OCI-LY1 (cell line): Measurements from ENCODE around the gene EPHB2.

Source experiments
- EZH2 ChIP-seq: fragments of 200-600 bp; sonication (generic), shearing (Covaris generic); IDR thresholded peaks from 2 replicates; pipeline ENCODE4 v1.8.0; 2017; ENCODE audit warnings: borderline replicate concordance, mixed run types, mild to moderate bottlenecking, antibody characterized with exemption, low read length, moderate library complexity, mixed read lengths
- TF ChIP-seq, protein P1 (sequence below): fragments of 200-600 bp; sonication (generic), shearing (Covaris generic); IDR thresholded peaks from 2 replicates; pipeline ENCODE4 v1.5.1; 2017; ENCODE audit warnings: mild to moderate bottlenecking, antibody characterized with exemption, low read length, moderate library complexity, mixed read lengths

DNA sequence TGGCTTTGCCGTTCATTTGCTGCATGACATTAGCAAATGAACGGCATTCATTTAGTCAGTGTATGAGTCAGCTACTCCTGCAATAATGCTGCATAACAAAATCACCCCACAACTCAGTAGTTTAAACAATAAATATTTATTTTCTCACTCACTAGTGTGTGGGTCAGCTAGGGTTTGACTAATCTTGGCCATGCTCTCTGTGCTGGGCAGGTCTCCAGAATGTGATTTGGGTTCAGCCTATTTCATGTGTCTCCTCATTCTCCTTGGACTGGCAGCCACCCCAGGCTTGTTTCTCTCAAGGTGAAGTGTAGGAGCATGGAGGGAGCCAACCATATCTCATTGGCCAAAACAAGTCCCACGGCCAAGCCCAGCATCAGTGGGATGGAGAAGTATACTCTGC, 157.7 kb downstream of the EPHB2 start:
- TF ChIP-seq, protein P1, sequence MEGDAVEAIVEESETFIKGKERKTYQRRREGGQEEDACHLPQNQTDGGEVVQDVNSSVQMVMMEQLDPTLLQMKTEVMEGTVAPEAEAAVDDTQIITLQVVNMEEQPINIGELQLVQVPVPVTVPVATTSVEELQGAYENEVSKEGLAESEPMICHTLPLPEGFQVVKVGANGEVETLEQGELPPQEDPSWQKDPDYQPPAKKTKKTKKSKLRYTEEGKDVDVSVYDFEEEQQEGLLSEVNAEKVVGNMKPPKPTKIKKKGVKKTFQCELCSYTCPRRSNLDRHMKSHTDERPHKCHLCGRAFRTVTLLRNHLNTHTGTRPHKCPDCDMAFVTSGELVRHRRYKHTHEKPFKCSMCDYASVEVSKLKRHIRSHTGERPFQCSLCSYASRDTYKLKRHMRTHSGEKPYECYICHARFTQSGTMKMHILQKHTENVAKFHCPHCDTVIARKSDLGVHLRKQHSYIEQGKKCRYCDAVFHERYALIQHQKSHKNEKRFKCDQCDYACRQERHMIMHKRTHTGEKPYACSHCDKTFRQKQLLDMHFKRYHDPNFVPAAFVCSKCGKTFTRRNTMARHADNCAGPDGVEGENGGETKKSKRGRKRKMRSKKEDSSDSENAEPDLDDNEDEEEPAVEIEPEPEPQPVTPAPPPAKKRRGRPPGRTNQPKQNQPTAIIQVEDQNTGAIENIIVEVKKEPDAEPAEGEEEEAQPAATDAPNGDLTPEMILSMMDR = no peak
- TF ChIP-seq EZH2 = no peak
